Measurements from ENCODE around the gene PRDM16. TPM values are rescaled to one million over a fixed set of nuclear protein-coding genes. Genes with fewer than 3 reads are reported as not detected.

PRDM16 gene
- total RNA-seq, 1 experiment from 2014 or later: 5.3 TPM

DNA sequence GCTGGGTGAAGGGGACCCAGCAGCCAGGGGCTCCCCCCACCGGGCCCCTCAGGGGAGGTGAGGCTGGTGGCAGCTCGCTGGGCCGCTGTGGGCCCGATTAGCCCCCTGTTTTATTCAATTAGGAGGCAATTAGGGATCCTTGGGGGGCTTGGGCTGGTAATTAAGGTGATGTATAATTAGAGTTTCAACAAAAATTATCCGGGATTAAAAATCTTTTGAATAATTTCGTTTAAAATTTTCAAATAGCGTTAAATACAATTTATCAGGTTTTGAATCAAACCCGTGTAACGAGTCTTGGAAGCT is 4.1 kb downstream of the PRDM16 start:
- H3K36me3 Mint-ChIP-seq (ENCODE audit: insufficient read depth, unreplicated experiment): no peaks in the 10 kb centered on the region
- no peak overlapping the region for H3K4me3 Mint-ChIP-seq (ENCODE audit: unreplicated experiment)
- CTCF ChIA-PET: no interaction called here
- Histone ChIP-seq H3K9me3 (no peaks in the 10 kb centered on the region), H3K36me3 (ENCODE audit: control insufficient read depth, insufficient read depth, low read length) (no peaks in the 10 kb centered on the region), H3K27me3 (replicated peaks; ENCODE audit: control insufficient read depth, insufficient read depth, low read length) (no peaks in the 10 kb centered on the region), H3K4me1 (no peaks in the 10 kb centered on the region), H3K4me3 (ENCODE audit: low read depth, low read length) (no peak overlapping the region)
- no peaks in the 10 kb centered on the region for H3K9me3 Mint-ChIP-seq (ENCODE audit: unreplicated experiment)
- no TSS peak for BruUV-seq (replicated peaks)
- TF ChIP-seq, protein P1, sequence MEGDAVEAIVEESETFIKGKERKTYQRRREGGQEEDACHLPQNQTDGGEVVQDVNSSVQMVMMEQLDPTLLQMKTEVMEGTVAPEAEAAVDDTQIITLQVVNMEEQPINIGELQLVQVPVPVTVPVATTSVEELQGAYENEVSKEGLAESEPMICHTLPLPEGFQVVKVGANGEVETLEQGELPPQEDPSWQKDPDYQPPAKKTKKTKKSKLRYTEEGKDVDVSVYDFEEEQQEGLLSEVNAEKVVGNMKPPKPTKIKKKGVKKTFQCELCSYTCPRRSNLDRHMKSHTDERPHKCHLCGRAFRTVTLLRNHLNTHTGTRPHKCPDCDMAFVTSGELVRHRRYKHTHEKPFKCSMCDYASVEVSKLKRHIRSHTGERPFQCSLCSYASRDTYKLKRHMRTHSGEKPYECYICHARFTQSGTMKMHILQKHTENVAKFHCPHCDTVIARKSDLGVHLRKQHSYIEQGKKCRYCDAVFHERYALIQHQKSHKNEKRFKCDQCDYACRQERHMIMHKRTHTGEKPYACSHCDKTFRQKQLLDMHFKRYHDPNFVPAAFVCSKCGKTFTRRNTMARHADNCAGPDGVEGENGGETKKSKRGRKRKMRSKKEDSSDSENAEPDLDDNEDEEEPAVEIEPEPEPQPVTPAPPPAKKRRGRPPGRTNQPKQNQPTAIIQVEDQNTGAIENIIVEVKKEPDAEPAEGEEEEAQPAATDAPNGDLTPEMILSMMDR (IDR thresholded peaks at IDR 0.05; ENCODE audit: insufficient read depth in 1 of 2, low read depth in 1 of 2, low read length in 1 of 2, severe bottlenecking in 1 of 2, unreplicated experiment in 1 of 2): no peak
- no peak for DNase-seq
- POLR2A ChIA-PET: no interaction called here
- no peaks in the 10 kb centered on the region for H3K27me3 Mint-ChIP-seq (ENCODE audit: insufficient read depth, unreplicated experiment)
- H3K4me1 Mint-ChIP-seq (ENCODE audit: low read depth, unreplicated experiment): no peaks in the 10 kb centered on the region
- no peak overlapping the region for H3K27ac Mint-ChIP-seq (ENCODE audit: unreplicated experiment)
- intact Hi-C loops (cut with micrococcal nuclease; ENCODE audit: unreplicated experiment): no loop called here

DNA sequence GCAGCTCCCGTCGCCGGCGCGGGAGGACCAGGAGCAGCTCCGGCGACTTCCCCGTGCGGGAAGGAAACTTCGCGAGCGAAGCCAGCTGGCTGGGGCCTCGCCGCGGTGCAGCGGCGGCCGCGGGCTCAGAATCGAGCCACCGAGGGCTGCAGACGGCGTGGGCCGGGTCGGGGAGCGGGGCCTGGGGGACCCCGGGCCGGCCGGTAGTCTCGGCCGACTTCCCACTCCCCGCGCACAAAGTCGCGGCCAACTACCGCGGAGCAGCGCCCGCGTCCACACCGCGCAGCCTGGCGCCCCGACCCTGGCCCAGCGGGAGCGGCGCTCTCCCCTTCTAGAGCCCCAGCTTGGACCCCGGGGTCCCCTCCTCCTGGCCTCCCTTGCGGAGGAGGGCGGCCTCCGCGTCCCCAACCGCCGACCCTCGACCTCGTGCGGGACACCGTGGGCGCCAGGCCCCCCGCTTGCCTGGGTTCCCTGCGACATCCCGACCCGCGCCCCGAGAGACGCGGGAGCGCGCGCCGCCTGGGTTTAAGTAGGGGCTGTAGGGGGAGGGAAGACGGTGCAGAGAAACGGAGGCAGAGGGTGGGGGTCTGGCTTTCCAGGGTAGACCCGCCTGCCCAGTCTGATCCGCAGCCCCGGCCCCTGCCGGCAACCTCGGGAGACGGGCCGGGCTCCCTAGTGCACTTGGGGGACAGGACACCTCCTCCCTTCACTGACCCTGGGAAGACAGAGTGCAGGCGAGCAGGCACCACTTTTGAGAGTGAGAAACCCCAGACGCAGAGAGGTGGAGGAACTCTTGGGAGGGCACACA is 4.7 kb downstream of the PRDM16 start:
- Histone ChIP-seq H3K4me1 (no peaks in the 10 kb centered on the region), H3K4me3 (ENCODE audit: low read depth, low read length) (no peak overlapping the region), H3K9me3 (no peaks in the 10 kb centered on the region), H3K36me3 (ENCODE audit: control insufficient read depth, insufficient read depth, low read length) (no peaks in the 10 kb centered on the region), H3K27me3 (replicated peaks; ENCODE audit: control insufficient read depth, insufficient read depth, low read length) (no peaks in the 10 kb centered on the region)
- no peaks in the 10 kb centered on the region for H3K27me3 Mint-ChIP-seq (ENCODE audit: insufficient read depth, unreplicated experiment)
- H3K27ac Mint-ChIP-seq (ENCODE audit: unreplicated experiment): no peak overlapping the region
- POLR2A ChIA-PET: no interaction called here
- no peaks in the 10 kb centered on the region for H3K4me1 Mint-ChIP-seq (ENCODE audit: low read depth, unreplicated experiment)
- BruUV-seq (replicated peaks): no TSS peak
- TF ChIP-seq, protein P1 (IDR thresholded peaks at IDR 0.05; ENCODE audit: insufficient read depth in 1 of 2, low read depth in 1 of 2, low read length in 1 of 2, severe bottlenecking in 1 of 2, unreplicated experiment in 1 of 2): no peak
- no peaks in the 10 kb centered on the region for H3K36me3 Mint-ChIP-seq (ENCODE audit: insufficient read depth, unreplicated experiment)
- DNase-seq: no peak
- no peak overlapping the region for H3K4me3 Mint-ChIP-seq (ENCODE audit: unreplicated experiment)
- intact Hi-C loops (cut with micrococcal nuclease; ENCODE audit: unreplicated experiment): no loop called here
- CTCF ChIA-PET: no interaction called here
- no peaks in the 10 kb centered on the region for H3K9me3 Mint-ChIP-seq (ENCODE audit: unreplicated experiment)

DNA sequence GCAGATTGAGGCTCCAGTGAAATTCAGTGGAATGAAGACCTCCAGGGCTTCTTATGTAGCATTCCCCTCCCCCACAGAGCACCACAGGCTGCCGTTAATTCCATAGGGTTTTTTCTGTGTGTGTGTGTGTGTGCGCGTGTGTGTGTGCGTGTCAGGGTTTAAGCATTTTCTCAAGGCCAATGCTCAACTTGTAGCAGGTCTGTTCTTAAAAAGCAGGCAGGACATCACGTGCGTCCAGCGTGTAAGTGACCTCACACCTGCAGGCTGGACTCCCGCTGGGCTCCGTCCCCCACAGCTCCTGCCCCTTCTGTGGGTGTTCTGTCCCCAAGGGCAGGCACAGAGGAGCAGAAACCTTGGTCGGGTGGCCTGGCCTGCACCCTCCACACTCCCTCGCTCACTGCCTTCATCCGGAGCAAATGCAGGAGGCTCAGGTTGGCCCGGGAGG is 5.3 kb downstream of the PRDM16 start:
- Mint-ChIP-seq H3K9me3 (ENCODE audit: unreplicated experiment) (no peaks in the 10 kb centered on the region), H3K4me3 (ENCODE audit: unreplicated experiment) (no peak overlapping the region), H3K4me1 (ENCODE audit: low read depth, unreplicated experiment) (no peaks in the 10 kb centered on the region), H3K36me3 (ENCODE audit: insufficient read depth, unreplicated experiment) (no peaks in the 10 kb centered on the region), H3K27me3 (ENCODE audit: insufficient read depth, unreplicated experiment) (no peaks in the 10 kb centered on the region), H3K27ac (ENCODE audit: unreplicated experiment) (no peak overlapping the region)
- H3K9me3 ChIP-seq: no peaks in the 10 kb centered on the region
- CTCF ChIA-PET: no interaction called here
- H3K4me1 ChIP-seq: no peaks in the 10 kb centered on the region
- H3K27me3 ChIP-seq (replicated peaks; ENCODE audit: control insufficient read depth, insufficient read depth, low read length): no peaks in the 10 kb centered on the region
- TF ChIP-seq, protein P1 (IDR thresholded peaks at IDR 0.05; ENCODE audit: insufficient read depth in 1 of 2, low read depth in 1 of 2, low read length in 1 of 2, severe bottlenecking in 1 of 2, unreplicated experiment in 1 of 2): no peak
- no peak for DNase-seq
- no peak overlapping the region for H3K4me3 ChIP-seq (ENCODE audit: low read depth, low read length)
- BruUV-seq (replicated peaks): no TSS peak
- intact Hi-C loops (cut with micrococcal nuclease; ENCODE audit: unreplicated experiment): no loop called here
- POLR2A ChIA-PET: no interaction called here
- H3K36me3 ChIP-seq (ENCODE audit: control insufficient read depth, insufficient read depth, low read length): no peaks in the 10 kb centered on the region
